A549 (cell line): Measurements from ENCODE around the gene MAEL. TPM values are rescaled to one million over a fixed set of nuclear protein-coding genes. Genes with fewer than 3 reads are reported as not detected.

Experiments used
- ATAC-seq, 2 experiments: fragments of 200-7000 bp in 1 of 2; fragments of >200 bp in 1 of 2; cut with Nextera tagmentation in 1 of 2; cut with Tn5 transposase in 1 of 2; 3 replicates each; pipeline versions ENCODE4 v1.8.0 to v1.9.1; 2018 to 2020; ENCODE audit warnings: mild to moderate bottlenecking in 1 of 2, moderate library complexity in 1 of 2
- CTCF ChIA-PET: fragments of 300-600 bp; sonication (Branson Sonifier 250); formaldehyde crosslinking; extraction: SDS; loops from one replicate; lab custom pipeline; 2021; ENCODE audit warnings: antibody characterized with exemption, inconsistent platforms; lab: Yijun Ruan, JAX
- POLR2A ChIA-PET: fragments of 350-600 bp; formaldehyde crosslinking; extraction: SDS; loops from one replicate; lab custom pipeline; 2021; ENCODE audit warnings: antibody characterized with exemption, inconsistent platforms; lab: Yijun Ruan, JAX
- DNase-seq, 2 experiments: peaks; one replicate each; pipeline versions ENCODE4 v3.0.0 to v3.0.0-alpha.2; 2011 to 2016; ENCODE audit warnings: low read depth in 1 of 2, low spot score in 1 of 2
- FAIRE-seq: peaks from 2 replicates; lab custom pipeline; 2011; peaks lifted over from hg19 to GRCh38; lab: Jason Lieb, UNC
- H3K27ac ChIP-seq, 2 experiments: fragments of >200 bp; sonication (Bioruptor Twin); formaldehyde crosslinking; 3 replicates each; pipeline ENCODE4 v1.5.1; 2016 to 2017
- H3K4me1 ChIP-seq: fragments of >200 bp; sonication (Bioruptor Twin); formaldehyde crosslinking; 3 replicates; pipeline ENCODE4 v1.6.1; 2016
- H3K4me2 ChIP-seq: fragments of >200 bp; sonication (Bioruptor Twin); formaldehyde crosslinking; 3 replicates; pipeline ENCODE4 v1.6.1; 2016
- H3K4me3 ChIP-seq: fragments of >200 bp; sonication (Bioruptor Twin); formaldehyde crosslinking; 3 replicates; pipeline ENCODE4 v1.5.1; 2016
- H3K9me3 ChIP-seq: fragments of >200 bp; sonication (Bioruptor Twin); formaldehyde crosslinking; 3 replicates; pipeline ENCODE4 v1.6.1; 2016
- CBX8 ChIP-seq: fragments of 200-600 bp; sonication (generic); IDR thresholded peaks from 2 replicates; pipeline ENCODE4 v1.6.1; 2016
- CEBPB ChIP-seq, 2 experiments: fragments of >200 bp in 1 of 2; sonication (Bioruptor Twin) in 1 of 2; formaldehyde crosslinking in 1 of 2; IDR thresholded peaks; 2 replicates each; pipeline ENCODE4 v1.6.1; 2012 to 2016
- CHD2 ChIP-seq: fragments of 150-350 bp; IDR thresholded peaks from 2 replicates; pipeline ENCODE4 v1.6.1; 2014; ENCODE audit warnings: low read length; ENCODE audit not compliant: partially characterized antibody
- CHD4 ChIP-seq: fragments of 200-600 bp; sonication (generic); IDR thresholded peaks from 2 replicates; pipeline ENCODE4 v1.6.1; 2016; ENCODE audit warnings: antibody characterized with exemption, mild to moderate bottlenecking, borderline replicate concordance
- EHF ChIP-seq: fragments of 250-450 bp; sonication (Bioruptor Pico); IDR thresholded peaks from 2 replicates; pipeline ENCODE4 v1.5.0; 2020; ENCODE audit warnings: mild to moderate bottlenecking
- GATA3 ChIP-seq: IDR thresholded peaks from 2 replicates; pipeline ENCODE4 v1.6.1; 2012; ENCODE audit warnings: borderline replicate concordance
- HDAC2 ChIP-seq: fragments of 200-600 bp; sonication (generic); IDR thresholded peaks from 2 replicates; pipeline ENCODE4 v1.6.1; 2016
- KDM5A ChIP-seq: fragments of 200-600 bp; sonication (generic); IDR thresholded peaks from 2 replicates; pipeline ENCODE4 v1.6.1; 2016; ENCODE audit warnings: antibody characterized with exemption, mild to moderate bottlenecking
- NPAS2 ChIP-seq: fragments of 250-450 bp; sonication (Bioruptor Pico); IDR thresholded peaks from 2 replicates; pipeline ENCODE4 v1.8.0; 2022; ENCODE audit warnings: mild to moderate bottlenecking, moderate library complexity, borderline replicate concordance
- NR3C1 ChIP-seq: fragments of >200 bp; sonication (Bioruptor Twin); formaldehyde crosslinking; IDR thresholded peaks from 3 replicates; pipeline ENCODE4 v1.6.1; 2017
- POLR2A ChIP-seq: IDR thresholded peaks from 2 replicates; pipeline ENCODE4 v1.6.1; 2012; ENCODE audit warnings: mild to moderate bottlenecking, low read length
- POLR2AphosphoS2 ChIP-seq: conservative IDR thresholded peaks from 2 replicates; pipeline ENCODE4 v1.6.1; 2012; ENCODE audit warnings: low read length, improper control_type of control experiment, inconsistent platforms
- RAD21 ChIP-seq, 2 experiments: fragments of >200 bp in 1 of 2; sonication (Bioruptor Twin) in 1 of 2; formaldehyde crosslinking in 1 of 2; IDR thresholded peaks in 1 of 2; conservative IDR thresholded peaks in 1 of 2; 2 replicates in 1 of 2; 3 replicates in 1 of 2; pipeline ENCODE4 v1.6.1; 2012 to 2018; ENCODE audit warnings: inconsistent platforms in 1 of 2
- RARB ChIP-seq: fragments of 250-450 bp; sonication (Bioruptor Pico); IDR thresholded peaks from 2 replicates; pipeline ENCODE4 v1.8.0; 2021; ENCODE audit warnings: mild to moderate bottlenecking, moderate library complexity
- RNF2 ChIP-seq: fragments of 200-600 bp; sonication (generic); IDR thresholded peaks from 2 replicates; pipeline ENCODE4 v1.6.1; 2016; ENCODE audit warnings: low read depth, mild to moderate bottlenecking, antibody characterized with exemption, moderate library complexity, borderline replicate concordance
- SMC3 ChIP-seq: fragments of >200 bp; sonication (Bioruptor Twin); formaldehyde crosslinking; IDR thresholded peaks from 3 replicates; pipeline ENCODE4 v1.6.1; 2018; ENCODE audit warnings: inconsistent platforms
- SREBF2 ChIP-seq: fragments of 450-650 bp; IDR thresholded peaks from 2 replicates; pipeline ENCODE4 v1.6.1; 2014; ENCODE audit warnings: mild to moderate bottlenecking, moderate library complexity
- TFCP2L1 ChIP-seq: fragments of 250-450 bp; sonication (Bioruptor Pico); IDR thresholded peaks from 2 replicates; pipeline ENCODE4 v1.5.0; 2021; ENCODE audit warnings: mild to moderate bottlenecking
- ZC3H11A ChIP-seq: fragments of 450-650 bp; IDR thresholded peaks from 2 replicates; pipeline ENCODE4 v1.6.1; 2014; ENCODE audit warnings: antibody characterized with exemption, mild to moderate bottlenecking
- WGBS: methylation state at CpG from one replicate; pipeline ENCODE4 v1.1.6; 2017; ENCODE audit errors: missing lambda C conversion rate; 5-methylcytosine and 5-hydroxymethylcytosine counted together
- polyA plus RNA-seq, 4 experiments: library from polyadenylated mRNA; depleted of rRNA in 3 of 4; stranded (reverse); fragments of >200 nt; fragmentation: RNase III in 1 of 4; extraction: RNeasy Plus Mini Kit Qiagen cat#74134 plus additional on column Dnase treatment in 1 of 4; gene quantifications; 2 replicates in 3 of 4; 3 replicates in 1 of 4; pipeline ENCODE4 v1.2.3, GENCODE V29; 2011 to 2017
- TF ChIP-seq, protein P1 (sequence below): fragments of 250-450 bp; sonication (Bioruptor Pico); IDR thresholded peaks from 2 replicates; pipeline ENCODE4 v1.5.0; 2021; ENCODE audit warnings: mild to moderate bottlenecking, moderate library complexity, borderline replicate concordance
- TF ChIP-seq, protein P2 (sequence below): IDR thresholded peaks from 2 replicates; pipeline ENCODE4 v1.6.1; 2012
- TF ChIP-seq, protein P3 (sequence below): fragments of 200-600 bp; sonication (generic); IDR thresholded peaks from 2 replicates; pipeline ENCODE4 v1.6.1; 2016; ENCODE audit warnings: antibody characterized with exemption, mild to moderate bottlenecking, moderate library complexity
- TF ChIP-seq, protein P4 (sequence below): fragments of >200 bp; sonication (Bioruptor Twin); formaldehyde crosslinking; IDR thresholded peaks from 2 replicates; pipeline ENCODE4 v1.6.1; 2016
- TF ChIP-seq, protein P5 (sequence below): fragments of >200 bp; sonication (Bioruptor Twin); formaldehyde crosslinking; IDR thresholded peaks from 3 replicates; pipeline ENCODE4 v1.5.1; 2016
- TF ChIP-seq, protein P6 (sequence below): fragments of >200 bp; sonication (Bioruptor Twin); formaldehyde crosslinking; IDR thresholded peaks from 3 replicates; pipeline ENCODE4 v1.6.1; 2016

Gene MAEL
- polyA plus RNA-seq, 2 of the 4 experiments (the other 2 are of a cell fraction) = not detected

DNA sequence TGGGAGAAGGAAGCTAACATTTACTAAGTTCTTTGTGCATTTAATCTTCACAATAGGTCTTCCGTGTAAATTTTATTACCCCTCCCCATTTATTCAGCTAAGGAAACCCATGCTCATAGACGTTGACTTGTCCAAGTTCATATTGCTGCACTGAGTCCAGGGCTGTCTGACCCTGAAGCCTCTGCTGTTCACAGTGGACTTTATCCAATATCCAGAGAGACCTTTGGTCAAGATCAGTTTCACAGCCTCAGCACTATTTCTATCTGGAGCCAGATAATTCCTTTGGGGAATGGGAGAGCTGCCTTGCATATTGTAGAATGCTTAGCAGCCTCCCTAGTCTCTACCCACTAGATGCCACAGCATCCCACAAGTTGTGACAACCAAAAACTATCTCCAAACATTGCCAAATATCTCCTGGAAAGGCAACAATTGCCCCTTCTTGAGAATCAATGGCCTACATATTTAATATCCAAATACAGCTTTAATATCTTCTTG is 40.2 kb upstream of the MAEL start (continued):
- TF ChIP-seq, protein P1, sequence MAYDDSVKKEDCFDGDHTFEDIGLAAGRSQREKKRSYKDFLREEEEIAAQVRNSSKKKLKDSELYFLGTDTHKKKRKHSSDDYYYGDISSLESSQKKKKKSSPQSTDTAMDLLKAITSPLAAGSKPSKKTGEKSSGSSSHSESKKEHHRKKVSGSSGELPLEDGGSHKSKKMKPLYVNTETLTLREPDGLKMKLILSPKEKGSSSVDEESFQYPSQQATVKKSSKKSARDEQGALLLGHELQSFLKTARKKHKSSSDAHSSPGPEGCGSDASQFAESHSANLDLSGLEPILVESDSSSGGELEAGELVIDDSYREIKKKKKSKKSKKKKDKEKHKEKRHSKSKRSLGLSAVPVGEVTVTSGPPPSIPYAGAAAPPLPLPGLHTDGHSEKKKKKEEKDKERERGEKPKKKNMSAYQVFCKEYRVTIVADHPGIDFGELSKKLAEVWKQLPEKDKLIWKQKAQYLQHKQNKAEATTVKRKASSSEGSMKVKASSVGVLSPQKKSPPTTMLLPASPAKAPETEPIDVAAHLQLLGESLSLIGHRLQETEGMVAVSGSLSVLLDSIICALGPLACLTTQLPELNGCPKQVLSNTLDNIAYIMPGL = no peak
- TF ChIP-seq, protein P2, sequence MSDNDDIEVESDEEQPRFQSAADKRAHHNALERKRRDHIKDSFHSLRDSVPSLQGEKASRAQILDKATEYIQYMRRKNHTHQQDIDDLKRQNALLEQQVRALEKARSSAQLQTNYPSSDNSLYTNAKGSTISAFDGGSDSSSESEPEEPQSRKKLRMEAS = no peak
- TF ChIP-seq KDM5A = no peak
- TF ChIP-seq, protein P3, sequence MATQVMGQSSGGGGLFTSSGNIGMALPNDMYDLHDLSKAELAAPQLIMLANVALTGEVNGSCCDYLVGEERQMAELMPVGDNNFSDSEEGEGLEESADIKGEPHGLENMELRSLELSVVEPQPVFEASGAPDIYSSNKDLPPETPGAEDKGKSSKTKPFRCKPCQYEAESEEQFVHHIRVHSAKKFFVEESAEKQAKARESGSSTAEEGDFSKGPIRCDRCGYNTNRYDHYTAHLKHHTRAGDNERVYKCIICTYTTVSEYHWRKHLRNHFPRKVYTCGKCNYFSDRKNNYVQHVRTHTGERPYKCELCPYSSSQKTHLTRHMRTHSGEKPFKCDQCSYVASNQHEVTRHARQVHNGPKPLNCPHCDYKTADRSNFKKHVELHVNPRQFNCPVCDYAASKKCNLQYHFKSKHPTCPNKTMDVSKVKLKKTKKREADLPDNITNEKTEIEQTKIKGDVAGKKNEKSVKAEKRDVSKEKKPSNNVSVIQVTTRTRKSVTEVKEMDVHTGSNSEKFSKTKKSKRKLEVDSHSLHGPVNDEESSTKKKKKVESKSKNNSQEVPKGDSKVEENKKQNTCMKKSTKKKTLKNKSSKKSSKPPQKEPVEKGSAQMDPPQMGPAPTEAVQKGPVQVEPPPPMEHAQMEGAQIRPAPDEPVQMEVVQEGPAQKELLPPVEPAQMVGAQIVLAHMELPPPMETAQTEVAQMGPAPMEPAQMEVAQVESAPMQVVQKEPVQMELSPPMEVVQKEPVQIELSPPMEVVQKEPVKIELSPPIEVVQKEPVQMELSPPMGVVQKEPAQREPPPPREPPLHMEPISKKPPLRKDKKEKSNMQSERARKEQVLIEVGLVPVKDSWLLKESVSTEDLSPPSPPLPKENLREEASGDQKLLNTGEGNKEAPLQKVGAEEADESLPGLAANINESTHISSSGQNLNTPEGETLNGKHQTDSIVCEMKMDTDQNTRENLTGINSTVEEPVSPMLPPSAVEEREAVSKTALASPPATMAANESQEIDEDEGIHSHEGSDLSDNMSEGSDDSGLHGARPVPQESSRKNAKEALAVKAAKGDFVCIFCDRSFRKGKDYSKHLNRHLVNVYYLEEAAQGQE = no peak
- TF ChIP-seq, protein P4, sequence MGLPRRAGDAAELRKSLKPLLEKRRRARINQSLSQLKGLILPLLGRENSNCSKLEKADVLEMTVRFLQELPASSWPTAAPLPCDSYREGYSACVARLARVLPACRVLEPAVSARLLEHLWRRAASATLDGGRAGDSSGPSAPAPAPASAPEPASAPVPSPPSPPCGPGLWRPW = no peak
- TF ChIP-seq GATA3 = no peak
- no peak for TF ChIP-seq CHD4
- TF ChIP-seq NPAS2 (CRISPR knock-in tag) = no peak
- TF ChIP-seq ZC3H11A = no peak
- TF ChIP-seq POLR2A = no peak
- no peak for TF ChIP-seq CEBPB (IDR thresholded peaks at IDR 0.05)
- TF ChIP-seq RARB (CRISPR knock-in tag) = no peak
- TF ChIP-seq, all 56 proteins: peak for 0

DNA sequence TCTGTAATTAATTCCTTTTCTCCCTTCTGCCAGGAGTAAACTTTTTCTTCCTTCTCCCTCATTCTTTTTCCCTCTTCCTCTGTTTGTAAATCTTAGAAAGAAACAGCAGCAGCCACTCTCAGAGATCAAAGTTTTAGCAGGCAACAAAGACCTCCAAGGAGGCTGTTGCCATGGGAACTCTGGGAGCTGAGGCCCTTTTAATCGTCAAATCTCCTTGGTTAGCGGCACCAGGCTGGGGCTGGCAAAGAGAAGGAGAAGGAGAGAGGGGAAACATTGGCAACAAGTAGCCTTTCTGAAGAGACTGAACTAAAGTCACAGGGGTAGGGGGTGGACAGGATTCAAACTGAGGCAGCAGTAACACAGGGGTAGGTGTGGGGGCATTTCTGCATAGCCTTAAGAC is 38.9 kb upstream of the MAEL start:
- Histone ChIP-seq H3K9me3 (no peaks in the 10 kb centered on the region), H3K4me1 (no peaks in the 10 kb centered on the region), H3K27ac (no peak overlapping the region)
- POLR2A ChIA-PET = no interaction called here
- no peak for FAIRE-seq
- no peak for ATAC-seq
- TF ChIP-seq RARB (CRISPR knock-in tag) (no peak), SMC3 (no peak), RAD21 (conservative IDR thresholded peaks at IDR 0.05 in 1 of 2, IDR thresholded peaks at IDR 0.05 in 1 of 2) (no peak), CHD2 (no peak), POLR2AphosphoS2 (no peak), NR3C1 (no peak), SREBF2 (no peak), RNF2 (no peak), TFCP2L1 (CRISPR knock-in tag) (no peak), CBX8 (no peak), EHF (CRISPR knock-in tag) (no peak), CHD4 (no peak), HDAC2 (no peak)
- TF ChIP-seq, protein P5, sequence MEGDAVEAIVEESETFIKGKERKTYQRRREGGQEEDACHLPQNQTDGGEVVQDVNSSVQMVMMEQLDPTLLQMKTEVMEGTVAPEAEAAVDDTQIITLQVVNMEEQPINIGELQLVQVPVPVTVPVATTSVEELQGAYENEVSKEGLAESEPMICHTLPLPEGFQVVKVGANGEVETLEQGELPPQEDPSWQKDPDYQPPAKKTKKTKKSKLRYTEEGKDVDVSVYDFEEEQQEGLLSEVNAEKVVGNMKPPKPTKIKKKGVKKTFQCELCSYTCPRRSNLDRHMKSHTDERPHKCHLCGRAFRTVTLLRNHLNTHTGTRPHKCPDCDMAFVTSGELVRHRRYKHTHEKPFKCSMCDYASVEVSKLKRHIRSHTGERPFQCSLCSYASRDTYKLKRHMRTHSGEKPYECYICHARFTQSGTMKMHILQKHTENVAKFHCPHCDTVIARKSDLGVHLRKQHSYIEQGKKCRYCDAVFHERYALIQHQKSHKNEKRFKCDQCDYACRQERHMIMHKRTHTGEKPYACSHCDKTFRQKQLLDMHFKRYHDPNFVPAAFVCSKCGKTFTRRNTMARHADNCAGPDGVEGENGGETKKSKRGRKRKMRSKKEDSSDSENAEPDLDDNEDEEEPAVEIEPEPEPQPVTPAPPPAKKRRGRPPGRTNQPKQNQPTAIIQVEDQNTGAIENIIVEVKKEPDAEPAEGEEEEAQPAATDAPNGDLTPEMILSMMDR = no peak
- TF ChIP-seq, protein P6, sequence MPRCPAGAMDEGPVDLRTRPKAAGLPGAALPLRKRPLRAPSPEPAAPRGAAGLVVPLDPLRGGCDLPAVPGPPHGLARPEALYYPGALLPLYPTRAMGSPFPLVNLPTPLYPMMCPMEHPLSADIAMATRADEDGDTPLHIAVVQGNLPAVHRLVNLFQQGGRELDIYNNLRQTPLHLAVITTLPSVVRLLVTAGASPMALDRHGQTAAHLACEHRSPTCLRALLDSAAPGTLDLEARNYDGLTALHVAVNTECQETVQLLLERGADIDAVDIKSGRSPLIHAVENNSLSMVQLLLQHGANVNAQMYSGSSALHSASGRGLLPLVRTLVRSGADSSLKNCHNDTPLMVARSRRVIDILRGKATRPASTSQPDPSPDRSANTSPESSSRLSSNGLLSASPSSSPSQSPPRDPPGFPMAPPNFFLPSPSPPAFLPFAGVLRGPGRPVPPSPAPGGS = no peak
- TF ChIP-seq, all 56 proteins: peak for 0
- no peak overlapping the region for H3K4me2 ChIP-seq
- CTCF ChIA-PET = interaction anchor here (0.6 kb wide), 1 partner anchor 456 kb away, joined by 3 read pairs; no protein-coding TSS in a partner anchor
- WGBS = 16% methylated on average over 2 of the region's 2 CpGs
- no peak overlapping the region for H3K4me3 ChIP-seq
- no peak for DNase-seq
